HEK293T (cell line): ENCODE measurements around the gene SLC12A8.

Source experiments
- CTCF ChIA-PET: fragments of 350-600 bp; formaldehyde crosslinking; extraction: SDS; loops from one replicate; lab custom pipeline; 2021; ENCODE audit warnings: antibody characterized with exemption, inconsistent platforms; lab: Yijun Ruan, JAX
- POLR2A ChIA-PET: fragments of 350-600 bp; formaldehyde crosslinking; extraction: SDS; loops from one replicate; lab custom pipeline; 2020; ENCODE audit warnings: antibody characterized with exemption, inconsistent platforms; lab: Yijun Ruan, JAX
- DNase-seq: peaks from one replicate; pipeline ENCODE4 v3.0.0; 2012; ENCODE audit warnings: mixed read lengths; ENCODE audit errors: extremely low spot score
- ARNT ChIP-seq: fragments of 450-650 bp; IDR thresholded peaks from 2 replicates; pipeline ENCODE4 v1.6.1; 2017; ENCODE audit warnings: mild to moderate bottlenecking
- BHLHE40 ChIP-seq: fragments of 450-650 bp; IDR thresholded peaks from 2 replicates; pipeline ENCODE4 v1.6.1; 2016; ENCODE audit warnings: mild to moderate bottlenecking, moderate library complexity, borderline replicate concordance
- CTBP1 ChIP-seq: fragments of 450-650 bp; IDR thresholded peaks from 2 replicates; pipeline ENCODE4 v1.6.1; 2016; ENCODE audit warnings: borderline replicate concordance
- ELF4 ChIP-seq: fragments of 450-650 bp; IDR thresholded peaks from 2 replicates; pipeline ENCODE4 v1.6.1; 2017; ENCODE audit warnings: antibody characterized with exemption
- FOXA1 ChIP-seq: fragments of 450-650 bp; IDR thresholded peaks from 2 replicates; pipeline ENCODE4 v1.6.1; 2016; ENCODE audit warnings: mild to moderate bottlenecking
- FOXK2 ChIP-seq: fragments of 450-650 bp; IDR thresholded peaks from 2 replicates; pipeline ENCODE4 v1.6.1; 2016; ENCODE audit warnings: mild to moderate bottlenecking
- FOXM1 ChIP-seq: fragments of 450-650 bp; IDR thresholded peaks from 2 replicates; pipeline ENCODE4 v1.6.1; 2017; ENCODE audit warnings: mild to moderate bottlenecking, borderline replicate concordance
- HDGF ChIP-seq: fragments of 450-650 bp; IDR thresholded peaks from 2 replicates; pipeline ENCODE4 v1.6.1; 2017; ENCODE audit warnings: antibody characterized with exemption, borderline replicate concordance
- L3MBTL2 ChIP-seq: fragments of 450-650 bp; conservative IDR thresholded peaks from 2 replicates; pipeline ENCODE4 v1.6.1; 2016; ENCODE audit warnings: mild to moderate bottlenecking
- LEF1 ChIP-seq: fragments of 450-650 bp; IDR thresholded peaks from 2 replicates; pipeline ENCODE4 v1.6.1; 2017; ENCODE audit warnings: mild to moderate bottlenecking, borderline replicate concordance
- NFRKB ChIP-seq: fragments of 450-650 bp; IDR thresholded peaks from 2 replicates; pipeline ENCODE4 v1.6.1; 2016; ENCODE audit warnings: mild to moderate bottlenecking, moderate library complexity
- PKNOX1 ChIP-seq: fragments of 450-650 bp; IDR thresholded peaks from 2 replicates; pipeline ENCODE4 v1.6.1; 2016
- SP1 ChIP-seq: fragments of 450-650 bp; IDR thresholded peaks from 2 replicates; pipeline ENCODE4 v1.6.1; 2017
- SUZ12 ChIP-seq: fragments of 450-650 bp; IDR thresholded peaks from 2 replicates; pipeline ENCODE4 v1.6.1; 2016; ENCODE audit warnings: mild to moderate bottlenecking
- TARDBP ChIP-seq: fragments of 450-650 bp; IDR thresholded peaks from 2 replicates; pipeline ENCODE4 v1.6.1; 2016
- ZNF384 ChIP-seq: fragments of 450-650 bp; IDR thresholded peaks from 2 replicates; pipeline ENCODE4 v1.6.1; 2016

Gene SLC12A8

GRCh38 chr3:125058959-125059358, 153.6 kb downstream of the SLC12A8 start:
- no peak for DNase-seq
- POLR2A ChIA-PET: no interaction called here
- no peak for TF ChIP-seq SP1
- TF ChIP-seq L3MBTL2: no peak
- no peak for TF ChIP-seq ARNT
- TF ChIP-seq NFRKB: no peak
- TF ChIP-seq ELF4: no peak
- no peak for TF ChIP-seq PKNOX1
- no peak for TF ChIP-seq ZNF384
- no peak for TF ChIP-seq SUZ12
- TF ChIP-seq TARDBP: no peak
- TF ChIP-seq BHLHE40: no peak
- CTCF ChIA-PET: no interaction called here

- TF ChIP-seq BHLHE40 (no peak), L3MBTL2 (no peak), ARNT (no peak), HDGF (no peak)
- DNase-seq: no peak
- POLR2A ChIA-PET: no interaction called here
- CTCF ChIA-PET: no interaction called here
These were observed 154.0 kb downstream of the SLC12A8 start for GRCh38 chr3:125058529-125058928.

- CTCF ChIA-PET: no interaction called here
- no peak for TF ChIP-seq ARNT
- TF ChIP-seq PKNOX1: no peak
- TF ChIP-seq SP1: no peak
- no peak for TF ChIP-seq L3MBTL2
- TF ChIP-seq ZNF384: no peak
- no peak for TF ChIP-seq FOXK2
- TF ChIP-seq ELF4: no peak
- no peak for TF ChIP-seq BHLHE40
- no peak for TF ChIP-seq LEF1
- no peak for TF ChIP-seq HDGF
- no peak for TF ChIP-seq FOXA1
- TF ChIP-seq CTBP1: no peak
- TF ChIP-seq FOXM1: no peak
- TF ChIP-seq SUZ12: no peak
- TF ChIP-seq TARDBP: no peak
- TF ChIP-seq NFRKB: no peak
- DNase-seq: no peak
- POLR2A ChIA-PET: interaction anchor here (0.6 kb wide), 1 partner anchor 23 kb away, joined by 3 read pairs; no protein-coding TSS in a partner anchor
These were observed 155.2 kb downstream of the SLC12A8 start for GRCh38 chr3:125057186-125057850.

GRCh38 chr3:125055913-125056745, 156.4 kb downstream of the SLC12A8 start, which contains the start of gene HEG1:
TSS of gene HEG1 (minus strand) at chr3:125055997. CDS start at chr3:125055890, 107 bp downstream.
- TF ChIP-seq FOXM1 (no peak), TARDBP (no peak), L3MBTL2 (no peak), SUZ12 (no peak), ARNT (no peak), PKNOX1 (no peak), CTBP1 (no peak), LEF1 (no peak), NFRKB (no peak), HDGF (no peak), FOXK2 (no peak), ELF4 (no peak)
- ChIA-PET CTCF (no interaction called here), POLR2A (no interaction called here)
- peak; percentile 83 for DNase-seq

- ChIA-PET POLR2A (no interaction called here), CTCF (no interaction called here)
- TF ChIP-seq ELF4 (no peak), SUZ12 (no peak), ARNT (0 out of 2 replicates have a peak, but pooled peaks have one; percentile 25), FOXM1 (no peak), PKNOX1 (no peak)
- peak; percentile 46 for DNase-seq
These were observed 157.1 kb downstream of the SLC12A8 start for GRCh38 chr3:125055331-125055912.
